RCC 7860 (cell line): ENCODE results near the gene ACSL5.
"Not testable (repeated sequence)": the region's sequence is repeated elsewhere in the genome, so short reads cannot be mapped to it uniquely, and the experiment has no call there.

Experiments
- DNase-seq: peaks from one replicate; pipeline ENCODE4 v3.0.0-alpha.2; 2015; ENCODE audit warnings: low spot score
- FAIRE-seq: peaks from 2 replicates; lab custom pipeline; 2012; peaks lifted over from hg19 to GRCh38; lab: Jason Lieb, UNC

ACSL5 gene

GRCh38 chr10:112372182-112372810, 1.6 kb upstream of the ACSL5 start:
- not testable (repeated sequence) for FAIRE-seq, DNase-seq

GRCh38 chr10:112374724-112375541, 1.0 kb downstream of the ACSL5 start:
- DNase-seq (peak; percentile 41), FAIRE-seq (no peak)

GRCh38 chr10:112375721-112376395, 1.9 kb downstream of the ACSL5 start:
- FAIRE-seq (no peak), DNase-seq (peak; percentile 33)

DNA sequence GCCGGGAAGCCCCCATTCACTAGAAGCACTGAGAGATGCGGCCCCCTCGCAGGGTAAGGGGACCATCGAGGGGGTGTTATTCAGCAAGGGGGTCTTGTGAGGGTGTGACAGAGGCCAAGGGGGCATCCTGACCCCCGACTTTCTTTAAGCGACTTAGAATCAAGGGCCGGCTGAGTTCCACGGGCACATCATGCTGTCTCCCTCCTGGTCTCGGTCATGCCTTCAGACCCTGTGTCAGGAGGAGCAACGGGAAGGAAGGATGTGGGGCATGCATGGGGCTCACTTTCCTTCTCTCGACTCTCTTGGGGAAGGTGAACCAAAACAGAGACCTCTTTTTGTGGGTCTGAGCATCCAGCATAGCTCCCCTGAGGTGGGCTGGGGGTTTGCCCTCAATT, 2.5 kb downstream of the ACSL5 start:
- FAIRE-seq (no peak), DNase-seq (no peak)

GRCh38 chr10:112377116-112377515, 3.2 kb downstream of the ACSL5 start:
- not testable (repeated sequence) for DNase-seq, FAIRE-seq

- FAIRE-seq (peak; percentile 55), DNase-seq (peak; percentile 94)
These were observed 5.8 kb downstream of the ACSL5 start for GRCh38 chr10:112379635-112380296.

- FAIRE-seq: no peak
- no peak for DNase-seq
These were observed 8.8 kb downstream of the ACSL5 start for GRCh38 chr10:112382515-112383235.

GRCh38 chr10:112383325-112383724, 9.4 kb downstream of the ACSL5 start:
- DNase-seq (peak; percentile 81), FAIRE-seq (peak; percentile 72)

- DNase-seq: no peak
- no peak for FAIRE-seq
These were observed 10.2 kb downstream of the ACSL5 start for GRCh38 chr10:112384141-112384540.

DNA sequence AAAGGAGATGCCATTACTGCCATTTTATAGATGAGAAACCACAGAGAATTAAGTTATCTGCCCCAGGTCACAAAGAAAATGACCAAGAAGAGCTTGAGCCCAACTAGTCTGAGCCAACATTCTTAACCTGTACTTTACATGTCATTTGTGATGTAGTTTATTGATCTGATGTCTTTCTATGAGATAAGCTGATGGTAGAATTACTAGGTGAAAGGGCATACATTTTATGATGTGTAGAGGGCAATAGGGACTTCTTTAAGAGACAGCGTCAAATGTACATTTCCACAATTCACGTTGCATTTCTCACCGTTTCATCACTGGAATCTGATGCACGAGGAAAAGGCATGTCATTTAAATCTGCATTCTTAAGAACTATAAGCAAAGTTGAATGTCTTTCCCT, 11.3 kb downstream of the ACSL5 start:
- FAIRE-seq (no peak), DNase-seq (no peak)

DNA sequence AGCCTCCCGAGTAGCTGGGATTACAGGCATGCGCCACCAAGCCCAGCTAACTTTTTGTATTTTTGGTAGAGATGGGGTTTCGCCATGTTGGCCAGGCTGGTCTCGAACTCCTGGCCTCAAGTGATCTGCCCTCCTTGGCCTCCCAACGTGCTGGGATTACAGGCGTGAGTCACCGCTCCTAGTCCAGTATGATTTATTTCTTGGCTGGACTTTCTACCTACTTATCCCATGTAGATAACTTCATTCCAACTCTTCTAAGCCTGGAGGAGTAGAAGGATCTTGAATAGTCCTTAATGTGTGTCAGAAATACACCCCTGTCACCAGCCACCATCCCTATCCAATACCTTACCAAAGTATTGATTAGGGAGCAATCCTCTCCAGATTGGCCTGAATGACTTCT, 14.1 kb downstream of the ACSL5 start:
- not testable (repeated sequence) for FAIRE-seq, DNase-seq

GRCh38 chr10:112388548-112388947, 14.6 kb downstream of the ACSL5 start:
- DNase-seq (no peak), FAIRE-seq (no peak)

GRCh38 chr10:112389271-112389822, 15.4 kb downstream of the ACSL5 start:
- DNase-seq: peak; percentile 92
- peak; percentile 56 for FAIRE-seq

DNA sequence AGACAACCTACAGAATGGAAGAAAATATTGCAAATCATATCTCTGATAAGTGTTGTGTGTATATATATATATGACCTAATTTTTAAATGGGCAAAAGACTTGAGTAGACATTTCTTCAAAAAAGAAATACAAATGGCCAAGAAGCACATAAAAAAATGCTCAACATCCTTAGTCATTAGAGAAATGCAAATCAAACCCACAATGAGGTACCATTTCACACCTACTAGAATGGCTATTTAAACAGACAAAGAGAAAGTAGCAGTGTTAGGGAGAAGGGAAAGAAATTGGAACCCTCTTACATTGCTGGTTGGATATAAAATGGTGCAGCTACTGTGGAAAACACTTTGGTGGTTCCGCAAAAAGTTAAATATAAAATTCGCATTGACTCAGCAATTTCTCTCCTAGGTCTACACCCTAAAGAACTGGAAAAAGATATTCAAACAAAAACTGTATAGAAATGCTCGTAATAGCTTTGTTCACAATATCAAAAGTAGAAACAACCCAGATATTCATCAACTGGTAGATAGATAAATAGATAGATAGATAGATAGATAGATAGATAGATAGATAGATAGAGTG, 16.3 kb downstream of the ACSL5 start:
- no peak for DNase-seq
- FAIRE-seq: no peak

DNA sequence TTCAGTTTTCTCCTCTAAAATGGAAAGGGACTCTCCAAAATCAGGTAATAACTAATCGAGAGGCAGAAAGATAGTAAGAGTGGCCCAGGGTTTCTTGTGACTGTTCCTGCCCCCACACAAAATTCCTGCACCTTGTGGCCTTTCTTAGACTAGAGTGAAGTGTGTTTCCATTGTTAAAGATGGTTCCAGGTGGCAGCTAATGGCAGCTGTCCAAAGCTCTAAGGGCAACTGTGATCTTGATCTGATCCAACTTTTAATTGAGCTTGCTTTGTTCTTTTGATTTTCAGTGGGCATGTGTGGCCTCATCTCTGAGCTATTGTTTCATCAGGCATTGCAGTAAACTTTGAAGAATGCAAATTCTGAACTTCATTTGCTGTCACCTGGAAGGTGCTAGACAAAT, 19.4 kb downstream of the ACSL5 start:
- FAIRE-seq (no peak), DNase-seq (no peak)

DNA sequence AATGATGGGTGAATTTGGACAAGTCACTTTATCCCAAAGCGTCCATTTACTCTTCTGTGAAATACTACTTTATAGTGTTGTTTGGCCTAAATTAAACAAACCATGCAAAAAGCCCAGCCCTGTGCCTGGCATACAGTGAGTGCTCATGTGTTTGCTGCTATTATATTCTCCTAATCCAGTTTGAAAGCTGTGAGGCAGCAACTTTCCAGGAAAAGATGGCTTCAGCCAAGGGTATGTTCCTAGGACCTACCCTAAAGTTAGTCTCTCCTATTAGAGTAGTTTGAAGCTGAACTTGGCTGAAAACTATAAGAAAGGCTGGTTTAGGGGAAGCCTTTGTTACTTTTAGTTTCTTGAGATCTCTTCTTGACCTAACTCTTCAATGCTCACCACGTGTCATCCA, 19.9 kb downstream of the ACSL5 start:
- FAIRE-seq (no peak), DNase-seq (no peak)

GRCh38 chr10:112394475-112394875, 20.6 kb downstream of the ACSL5 start:
- FAIRE-seq: no peak

DNA sequence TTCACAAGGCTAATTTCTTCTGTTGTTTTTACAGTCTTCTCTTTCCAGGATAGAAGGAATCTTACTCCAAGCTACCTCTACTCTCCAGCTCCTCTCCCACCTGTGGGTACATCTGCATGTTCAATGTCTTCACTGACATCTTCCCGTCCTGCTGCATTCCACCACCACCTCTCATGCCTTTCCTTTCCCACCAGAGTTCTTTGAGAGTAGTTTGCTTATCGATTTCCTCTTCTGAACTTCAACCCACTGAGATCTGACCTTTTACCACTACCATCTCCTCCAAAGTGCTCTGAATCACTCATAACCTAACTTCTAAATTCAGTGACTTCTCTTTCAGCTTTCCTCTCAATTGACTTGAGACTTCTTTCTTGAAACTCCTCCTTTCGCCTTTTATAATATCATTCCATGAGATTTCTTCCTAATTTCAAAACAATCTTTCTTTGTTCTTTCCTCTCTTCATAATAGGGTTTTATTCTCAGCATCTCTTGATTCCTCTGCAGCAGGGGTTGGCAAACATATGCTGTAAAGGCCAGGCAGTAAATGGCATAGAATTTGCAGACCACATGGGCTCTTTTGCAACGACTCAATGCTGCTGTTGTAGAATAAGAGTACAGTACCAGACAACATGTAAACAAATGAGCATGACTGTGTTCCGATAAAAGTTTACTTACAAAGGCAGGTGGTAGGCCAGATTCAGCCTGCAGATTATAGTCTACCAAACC, 22.1 kb downstream of the ACSL5 start:
- no peak for FAIRE-seq
- no peak for DNase-seq

More at GRCh38 chr10:112394475-112394875, 20.6 kb downstream of the ACSL5 start:
- no peak for DNase-seq

GRCh38 chr10:112397592-112397991, 23.7 kb downstream of the ACSL5 start:
- FAIRE-seq (no peak), DNase-seq (no peak)
